Kidney (tissue), 14 donors: ENCODE measurements around the gene HERC5. TPM values are rescaled to one million over a fixed set of nuclear protein-coding genes. Genes with fewer than 3 reads are reported as not detected.

Source experiments
- DNase-seq, 5 donors: peaks; one replicate each; pipeline ENCODE4 v3.0.0-alpha.2; 2013 to 2020
- FAIRE-seq: peaks from 2 replicates; lab custom pipeline; 2012; peaks lifted over from hg19 to GRCh38; lab: Jason Lieb, UNC
- H3K27ac ChIP-seq, 2 donors: one replicate each; pipeline ENCODE4 v1.7.0; 2013; ENCODE audit warnings: low read depth in 2 of 2, low read length in 2 of 2, inconsistent platforms in 1 of 2
- H3K27me3 ChIP-seq: one replicate; pipeline ENCODE4 v1.7.1; 2013; ENCODE audit warnings: low read length, inconsistent platforms; ENCODE audit not compliant: control insufficient read depth, insufficient read depth
- H3K36me3 ChIP-seq, 3 donors: one replicate each; pipeline versions ENCODE4 v1.7.0 to v1.7.1; 2013; ENCODE audit warnings: low read length in 3 of 3, control low read depth in 1 of 3, inconsistent platforms in 1 of 3; ENCODE audit not compliant: insufficient read depth in 3 of 3, control insufficient read depth in 2 of 3
- H3K4me1 ChIP-seq, 3 donors: one replicate each; pipeline versions ENCODE4 v1.7.0 to v1.7.1; 2013; ENCODE audit warnings: low read length in 3 of 3, inconsistent platforms in 1 of 3, low read depth in 1 of 3; ENCODE audit not compliant: control insufficient read depth in 2 of 3, insufficient read depth in 2 of 3
- H3K4me3 ChIP-seq, 3 donors: one replicate each; pipeline versions ENCODE4 v1.7.0 to v1.8.1; 2013; ENCODE audit warnings: low read length in 3 of 3, control low read depth in 1 of 3, inconsistent platforms in 1 of 3
- H3K9ac ChIP-seq, 3 donors: one replicate each; pipeline versions ENCODE4 v1.7.0 to v1.7.1; 2013; ENCODE audit warnings: low read length in 3 of 3, control low read depth in 1 of 3, inconsistent platforms in 1 of 3
- H3K9me3 ChIP-seq, 3 donors: one replicate each; pipeline versions ENCODE4 v1.7.0 to v1.7.1; 2013; ENCODE audit warnings: low read length in 3 of 3, control low read depth in 1 of 3, inconsistent platforms in 1 of 3; ENCODE audit not compliant: control insufficient read depth in 2 of 3, insufficient read depth in 1 of 3
- intact Hi-C: fragments of 100-400 bp; cut with DNase I; formaldehyde crosslinking; loops from one replicate; pipeline ENCODE4 v1.11.1; 2022
- polyA plus RNA-seq: library from polyadenylated mRNA; stranded (reverse); fragments of 350-450 nt; fragmentation: Illumina TruSeq; extraction: RNeasy Lipid Tissue Mini Kit (QIAGEN cat#74804); gene quantifications from one replicate; pipeline ENCODE4 v1.2.3, GENCODE V29; 2014; ENCODE audit warnings: low read depth, low replicate concordance; ENCODE audit not compliant: insufficient read depth
- total RNA-seq: library from RNA; stranded (reverse); fragmentation: NEBNext Ultra II Directional; extraction: Animal tissue kit (Norgen Biotek cat#: 25700); gene quantifications from one replicate; pipeline ENCODE4 v1.2.1, GENCODE V29; 2021
- TF ChIP-seq, protein P1 (sequence below): IDR thresholded peaks from 3 replicates; pipeline ENCODE4 v1.5.1; 2012; ENCODE audit warnings: mild to moderate bottlenecking, moderate library complexity, borderline replicate concordance; ENCODE audit not compliant: insufficient read depth; ENCODE audit errors: extremely low read depth
- donor health status: control.
- donor health status: control.
- donor health status: control.
- donor health status: control.
- donor health status: control.
- donor health status: DM: yes; HTN: yes; CAD: no.
- donor health status: Normal renal cell carcinoma (clear cell type).

Gene HERC5
- total and polyA plus RNA-seq, 2 donors from 2014 or later = 4.7 to 6.5 TPM

DNA sequence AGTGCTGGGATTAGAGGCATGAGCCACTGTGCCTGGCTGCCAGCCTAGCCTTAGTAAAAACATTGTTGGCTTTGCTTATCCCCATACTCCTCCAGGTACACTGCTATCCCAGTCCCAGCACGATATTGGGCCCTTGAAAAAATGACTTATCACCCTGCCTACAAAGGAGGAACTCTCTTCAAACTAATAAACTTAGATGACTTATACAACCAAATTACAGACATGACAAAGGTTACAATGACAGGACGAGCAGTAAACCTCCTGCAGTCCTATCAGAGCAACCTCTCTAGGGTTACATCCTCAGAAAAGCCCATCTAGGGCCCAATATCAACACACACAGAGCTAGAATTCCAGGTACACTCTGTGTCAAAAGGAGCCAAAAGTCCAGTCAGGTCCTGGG is 5.7 kb upstream of the HERC5 start:
- TF ChIP-seq, protein P1, sequence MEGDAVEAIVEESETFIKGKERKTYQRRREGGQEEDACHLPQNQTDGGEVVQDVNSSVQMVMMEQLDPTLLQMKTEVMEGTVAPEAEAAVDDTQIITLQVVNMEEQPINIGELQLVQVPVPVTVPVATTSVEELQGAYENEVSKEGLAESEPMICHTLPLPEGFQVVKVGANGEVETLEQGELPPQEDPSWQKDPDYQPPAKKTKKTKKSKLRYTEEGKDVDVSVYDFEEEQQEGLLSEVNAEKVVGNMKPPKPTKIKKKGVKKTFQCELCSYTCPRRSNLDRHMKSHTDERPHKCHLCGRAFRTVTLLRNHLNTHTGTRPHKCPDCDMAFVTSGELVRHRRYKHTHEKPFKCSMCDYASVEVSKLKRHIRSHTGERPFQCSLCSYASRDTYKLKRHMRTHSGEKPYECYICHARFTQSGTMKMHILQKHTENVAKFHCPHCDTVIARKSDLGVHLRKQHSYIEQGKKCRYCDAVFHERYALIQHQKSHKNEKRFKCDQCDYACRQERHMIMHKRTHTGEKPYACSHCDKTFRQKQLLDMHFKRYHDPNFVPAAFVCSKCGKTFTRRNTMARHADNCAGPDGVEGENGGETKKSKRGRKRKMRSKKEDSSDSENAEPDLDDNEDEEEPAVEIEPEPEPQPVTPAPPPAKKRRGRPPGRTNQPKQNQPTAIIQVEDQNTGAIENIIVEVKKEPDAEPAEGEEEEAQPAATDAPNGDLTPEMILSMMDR = no peak

DNA sequence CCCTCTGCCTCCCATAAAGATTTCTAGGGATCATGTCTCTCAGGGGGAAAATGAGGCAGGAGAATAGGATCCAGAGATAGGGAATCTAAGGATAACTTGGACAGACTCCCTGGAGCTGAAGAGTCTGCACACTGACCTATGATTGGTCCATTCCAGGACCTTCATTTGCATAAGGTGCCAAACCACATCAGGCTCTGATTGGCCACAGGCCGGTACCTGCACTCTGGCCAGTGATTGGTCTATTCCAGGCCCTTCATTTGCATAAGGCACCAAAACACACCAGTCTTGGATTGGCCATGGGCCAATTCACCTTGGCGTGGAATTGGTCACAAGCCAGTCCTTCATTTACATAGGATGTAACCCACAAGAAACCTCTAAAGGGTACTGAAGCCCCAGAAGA is 4.0 kb upstream of the HERC5 start:
- TF ChIP-seq, protein P1 = no peak
- FAIRE-seq (no peak), DNase-seq (no peak)
- H3K4me3 ChIP-seq = no peak overlapping the region
- intact Hi-C loops = no loop called here
- no peaks in the 10 kb centered on the region for H3K27me3 ChIP-seq
- no peaks in the 10 kb centered on the region for H3K9me3 ChIP-seq
- H3K9ac ChIP-seq = no peak overlapping the region
- no peak overlapping the region for H3K27ac ChIP-seq
- no peaks in the 10 kb centered on the region for H3K36me3 ChIP-seq
- no peaks in the 10 kb centered on the region for H3K4me1 ChIP-seq

More for the DNA sequence above, 5.7 kb upstream of the HERC5 start:
- Histone ChIP-seq H3K27me3 (no peaks in the 10 kb centered on the region), H3K9ac (no peak overlapping the region), H3K4me3 (no peak overlapping the region), H3K27ac (no peak overlapping the region), H3K4me1 (no peaks in the 10 kb centered on the region), H3K9me3 (no peaks in the 10 kb centered on the region), H3K36me3 (no peaks in the 10 kb centered on the region)
- FAIRE-seq (no peak), DNase-seq (no peak)
- intact Hi-C loops = no loop called here

DNA sequence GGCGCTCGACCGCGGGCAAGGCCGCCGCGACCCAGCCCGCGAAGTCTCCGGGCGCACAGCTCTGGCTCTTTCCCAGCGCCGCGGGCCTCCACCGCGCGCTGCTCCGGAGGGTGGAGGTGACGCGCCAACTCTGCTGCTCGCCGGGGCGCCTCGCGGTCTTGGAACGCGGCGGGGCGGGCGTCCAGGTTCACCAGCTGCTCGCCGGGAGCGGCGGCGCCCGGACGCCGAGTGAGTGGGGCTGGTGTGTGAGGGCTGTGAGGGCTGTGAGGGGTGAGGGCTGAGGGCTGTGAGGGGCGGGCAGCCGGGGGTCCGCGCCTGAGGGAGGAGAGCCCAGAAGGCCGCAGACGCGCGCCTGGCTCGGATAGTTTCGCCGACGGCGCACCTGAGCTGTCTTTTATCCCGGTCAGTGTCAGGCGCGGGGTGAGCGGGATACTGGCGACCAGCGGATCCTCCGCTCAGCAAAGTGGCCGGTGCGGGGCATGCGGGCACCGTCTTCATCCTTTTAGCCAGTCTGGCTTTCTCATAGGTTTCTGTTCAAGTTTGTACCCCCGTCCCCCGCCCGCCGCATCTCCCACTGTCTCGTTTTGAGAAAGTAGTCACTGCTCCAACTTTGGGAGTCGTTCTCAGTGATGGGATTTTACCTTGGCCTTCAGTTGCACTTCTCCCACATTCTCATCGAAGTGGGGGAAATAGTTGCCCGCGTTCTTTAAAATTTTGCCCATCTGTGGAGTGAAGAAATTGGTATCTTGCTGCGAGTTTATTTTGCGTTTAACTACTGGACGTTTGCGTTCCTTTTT is 586 bp downstream of the HERC5 start:
- Histone ChIP-seq H3K27me3 (no peaks in the 10 kb centered on the region), H3K36me3 (no peaks in the 10 kb centered on the region), H3K4me3 (peak overlapping the region; percentile 65 to 78 (median 77)), H3K9ac (peak overlapping the region in 2 of 3 donors; percentile 48 to 55), H3K27ac (peak overlapping the region; percentile 79 to 80), H3K9me3 (no peaks in the 10 kb centered on the region), H3K4me1 (no peaks in the 10 kb centered on the region)
- peak; percentile 26 to 84 (median 70) for DNase-seq
- TF ChIP-seq, protein P1 = no peak
- intact Hi-C loops = no loop called here
- no peak for FAIRE-seq
